WTC11 (cell line): ENCODE results near the gene QRSL1. TPM values are rescaled to one million over a fixed set of nuclear protein-coding genes. Genes with fewer than 3 reads are reported as not detected.

Source experiments
- ATAC-seq: fragments of 200-7000 bp; cut with Tn5 transposase; 2 replicates; pipeline ENCODE4 v1.10.0; 2021; ENCODE audit warnings: mild to moderate bottlenecking, moderate library complexity
- CTCF ChIA-PET: fragments of 300-600 bp; sonication (Branson Sonifier 250); formaldehyde crosslinking; loops from one replicate; lab custom pipeline; 2021; ENCODE audit warnings: antibody characterized with exemption; lab: Charles Lee
- POLR2A ChIA-PET: fragments of 350-600 bp; sonication (Branson Sonifier 250); formaldehyde crosslinking; loops from one replicate; lab custom pipeline; 2021; ENCODE audit warnings: antibody characterized with exemption; lab: Charles Lee
- DNase-seq: peaks from one replicate; pipeline ENCODE4 v3.0.0; 2021; ENCODE audit warnings: low spot score
- H3K27ac Mint-ChIP-seq: 2 replicates; pipeline ENCODE4 v1.8.0; 2021; ENCODE audit warnings: mixed read lengths
- H3K27me3 Mint-ChIP-seq: 2 replicates; pipeline ENCODE4 v1.8.0; 2021; ENCODE audit warnings: low read depth, mild to moderate bottlenecking, moderate library complexity, mixed read lengths
- H3K36me3 Mint-ChIP-seq: 2 replicates; pipeline ENCODE4 v1.8.0; 2021; ENCODE audit warnings: mixed read lengths
- H3K4me1 Mint-ChIP-seq: 2 replicates; pipeline ENCODE4 v1.8.0; 2022; ENCODE audit warnings: mixed read lengths
- H3K4me3 Mint-ChIP-seq: 2 replicates; pipeline ENCODE4 v1.8.0; 2021; ENCODE audit warnings: mild to moderate bottlenecking, moderate library complexity, mixed read lengths
- H3K9me3 Mint-ChIP-seq: 2 replicates; pipeline ENCODE4 v1.8.0; 2021; ENCODE audit warnings: mixed read lengths
- ARID4B ChIP-seq: sonication (generic); formaldehyde crosslinking; IDR thresholded peaks from 2 replicates; pipeline ENCODE4 v1.8.0; 2023; ENCODE audit warnings: missing genetic modification reagents, mild to moderate bottlenecking, borderline replicate concordance
- ATF1 ChIP-seq: sonication (generic); formaldehyde crosslinking; IDR thresholded peaks from 2 replicates; pipeline ENCODE4 v1.8.1; 2023; ENCODE audit warnings: mild to moderate bottlenecking, moderate library complexity, missing genetic modification reagents
- ATF2 ChIP-seq: sonication (generic); formaldehyde crosslinking; IDR thresholded peaks from 2 replicates; pipeline ENCODE4 v1.8.1; 2022; ENCODE audit warnings: low read depth, missing genetic modification reagents, borderline replicate concordance
- E2F1 ChIP-seq: sonication (generic); formaldehyde crosslinking; IDR thresholded peaks from 2 replicates; pipeline ENCODE4 v1.8.0; 2022; ENCODE audit warnings: mild to moderate bottlenecking, missing genetic modification reagents
- ERG ChIP-seq: fragments of 250-450 bp; sonication (Bioruptor Pico); IDR thresholded peaks from 2 replicates; pipeline ENCODE4 v1.8.0; 2021; ENCODE audit warnings: mild to moderate bottlenecking
- ESRRA ChIP-seq: sonication (generic); formaldehyde crosslinking; IDR thresholded peaks from 2 replicates; pipeline ENCODE4 v1.8.1; 2022; ENCODE audit warnings: mild to moderate bottlenecking, missing genetic modification reagents, borderline replicate concordance
- FOXP1 ChIP-seq: sonication (generic); formaldehyde crosslinking; IDR thresholded peaks from 2 replicates; pipeline ENCODE4 v1.8.0; 2022; ENCODE audit warnings: missing genetic modification reagents, mild to moderate bottlenecking, moderate library complexity, borderline replicate concordance
- GABPB1 ChIP-seq: sonication (generic); formaldehyde crosslinking; IDR thresholded peaks from 2 replicates; pipeline ENCODE4 v1.8.1; 2023; ENCODE audit warnings: mild to moderate bottlenecking, missing genetic modification reagents
- IRF1 ChIP-seq: sonication (generic); formaldehyde crosslinking; IDR thresholded peaks from 2 replicates; pipeline ENCODE4 v1.8.0; 2023; ENCODE audit warnings: missing genetic modification reagents
- MAX ChIP-seq: sonication (generic); formaldehyde crosslinking; IDR thresholded peaks from 2 replicates; pipeline ENCODE4 v1.8.0; 2022; ENCODE audit warnings: mild to moderate bottlenecking, missing genetic modification reagents
- NFYB ChIP-seq: sonication (generic); formaldehyde crosslinking; conservative IDR thresholded peaks from 2 replicates; pipeline ENCODE4 v1.8.0; 2022; ENCODE audit warnings: low read depth, missing genetic modification reagents
- TEAD1 ChIP-seq: sonication (generic); formaldehyde crosslinking; IDR thresholded peaks from 2 replicates; pipeline ENCODE4 v1.8.0; 2022; ENCODE audit warnings: mild to moderate bottlenecking, missing genetic modification reagents
- USF2 ChIP-seq: sonication (generic); formaldehyde crosslinking; IDR thresholded peaks from 2 replicates; pipeline ENCODE4 v1.8.1; 2023; ENCODE audit warnings: mild to moderate bottlenecking, missing genetic modification reagents, moderate library complexity
- ZNF671 ChIP-seq: fragments of 250-450 bp; sonication (Bioruptor Pico); IDR thresholded peaks from 2 replicates; pipeline ENCODE4 v1.8.0; 2021; ENCODE audit warnings: mild to moderate bottlenecking
- total RNA-seq: library from RNA; stranded (reverse); gene quantifications from 3 replicates; pipeline ENCODE4 v1.2.3, GENCODE V29; 2021
- TF ChIP-seq, protein P1 (sequence below): sonication (generic); formaldehyde crosslinking; IDR thresholded peaks from 2 replicates; pipeline ENCODE4 v1.8.1; 2023; ENCODE audit warnings: mild to moderate bottlenecking, missing genetic modification reagents

The QRSL1 gene
- total RNA-seq, 1 experiment from 2014 or later: 17.7 TPM

- H3K36me3 Mint-ChIP-seq: no peaks in the 10 kb centered on the region
- POLR2A ChIA-PET: interaction anchor here (0.6 to 1.3 kb wide), 2 partner anchors 8 to 20 kb away, joined by 3 read pairs; no protein-coding TSS in a partner anchor
- H3K9me3 Mint-ChIP-seq: no peaks in the 10 kb centered on the region
- CTCF ChIA-PET: interaction anchor here (1.2 kb wide), 1 partner anchor 350 kb away, joined by 4 read pairs; no protein-coding TSS in a partner anchor
- peaks cover 41% of the 10 kb centered on the region for H3K4me1 Mint-ChIP-seq
- H3K27ac Mint-ChIP-seq: peak overlapping the region; percentile 98
- no peak for TF ChIP-seq USF2
- no peak for TF ChIP-seq ERG
- TF ChIP-seq ZNF671 (CRISPR knock-in tag): no peak
- 0 out of 2 replicates have a peak, but pooled peaks have one; percentile 5 for TF ChIP-seq FOXP1 (CRISPR knock-in tag)
- no peak for TF ChIP-seq E2F1 (CRISPR knock-in tag)
- no peak for TF ChIP-seq GABPB1 (CRISPR knock-in tag)
- TF ChIP-seq MAX (CRISPR knock-in tag): 0 out of 2 replicates have a peak, but pooled peaks have one; percentile 11
- no peak for TF ChIP-seq ATF2 (CRISPR knock-in tag)
- TF ChIP-seq, all 79 proteins: peak for 2
- ATAC-seq: no peak
- Mint-ChIP-seq H3K27me3 (no peaks in the 10 kb centered on the region), H3K4me3 (peak overlapping the region; percentile 94)
- DNase-seq: no peak
These were observed 433 bp downstream of the QRSL1 start for GRCh38 chr6:106629859-106630163.

- DNase-seq (no peak), ATAC-seq (no peak)
- Mint-ChIP-seq H3K4me3 (peak overlapping the region; percentile 94), H3K4me1 (peaks cover 37% of the 10 kb centered on the region), H3K36me3 (no peaks in the 10 kb centered on the region), H3K27ac (peak overlapping the region; percentile 98), H3K9me3 (no peaks in the 10 kb centered on the region), H3K27me3 (no peaks in the 10 kb centered on the region)
- ChIA-PET POLR2A (interaction anchor here (0.6 to 1.3 kb wide), 2 partner anchors 9 to 21 kb away, joined by 3 read pairs; no protein-coding TSS in a partner anchor), CTCF (interaction anchor here (1.2 kb wide), 1 partner anchor 349 kb away, joined by 4 read pairs; no protein-coding TSS in a partner anchor)
- TF ChIP-seq GABPB1 (CRISPR knock-in tag) (no peak), ESRRA (no peak), TEAD1 (no peak), ARID4B (CRISPR knock-in tag) (no peak), ATF1 (CRISPR knock-in tag) (no peak), IRF1 (CRISPR knock-in tag) (no peak), NFYB (CRISPR knock-in tag) (no peak)
- TF ChIP-seq, protein P1, sequence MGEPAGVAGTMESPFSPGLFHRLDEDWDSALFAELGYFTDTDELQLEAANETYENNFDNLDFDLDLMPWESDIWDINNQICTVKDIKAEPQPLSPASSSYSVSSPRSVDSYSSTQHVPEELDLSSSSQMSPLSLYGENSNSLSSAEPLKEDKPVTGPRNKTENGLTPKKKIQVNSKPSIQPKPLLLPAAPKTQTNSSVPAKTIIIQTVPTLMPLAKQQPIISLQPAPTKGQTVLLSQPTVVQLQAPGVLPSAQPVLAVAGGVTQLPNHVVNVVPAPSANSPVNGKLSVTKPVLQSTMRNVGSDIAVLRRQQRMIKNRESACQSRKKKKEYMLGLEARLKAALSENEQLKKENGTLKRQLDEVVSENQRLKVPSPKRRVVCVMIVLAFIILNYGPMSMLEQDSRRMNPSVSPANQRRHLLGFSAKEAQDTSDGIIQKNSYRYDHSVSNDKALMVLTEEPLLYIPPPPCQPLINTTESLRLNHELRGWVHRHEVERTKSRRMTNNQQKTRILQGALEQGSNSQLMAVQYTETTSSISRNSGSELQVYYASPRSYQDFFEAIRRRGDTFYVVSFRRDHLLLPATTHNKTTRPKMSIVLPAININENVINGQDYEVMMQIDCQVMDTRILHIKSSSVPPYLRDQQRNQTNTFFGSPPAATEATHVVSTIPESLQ (CRISPR knock-in tag): no peak
These were observed 988 bp downstream of the QRSL1 start for GRCh38 chr6:106630366-106630765.
